Left ventricle myocardium inferior (tissue), 1 donor: Measurements from ENCODE around the gene NRXN3. TPM values are rescaled to one million over a fixed set of nuclear protein-coding genes. Genes with fewer than 3 reads are reported as not detected.

Experiments used
- DNase-seq: peaks from one replicate; pipeline ENCODE4 v3.0.0-alpha.2; 2020
- H3K27ac ChIP-seq: fragments of 200-600 bp; replicated peaks from 2 replicates; pipeline ENCODE4 v1.8.0; 2021
- H3K27me3 ChIP-seq: fragments of 200-600 bp; 2 replicates; pipeline ENCODE4 v1.8.0; 2021; ENCODE audit warnings: low read depth
- H3K36me3 ChIP-seq: fragments of 200-600 bp; 2 replicates; pipeline ENCODE4 v1.8.0; 2021
- H3K4me1 ChIP-seq: fragments of 200-600 bp; 2 replicates; pipeline ENCODE4 v1.8.0; 2021
- H3K4me3 ChIP-seq: fragments of 200-600 bp; 2 replicates; pipeline ENCODE4 v1.8.0; 2021; ENCODE audit warnings: mild to moderate bottlenecking, moderate library complexity
- H3K9me3 ChIP-seq: fragments of 200-600 bp; replicated peaks from 2 replicates; pipeline ENCODE4 v1.8.0; 2021
- intact Hi-C: fragments of 100-400 bp; cut with micrococcal nuclease; formaldehyde crosslinking; loops from one replicate; pipeline ENCODE4 v1.11.0; 2022
- total RNA-seq: library from RNA; stranded (reverse); fragmentation: NEBNext Ultra II Directional; extraction: Animal tissue kit (Norgen Biotek cat#: 25700); gene quantifications from one replicate; pipeline ENCODE4 v1.2.1, GENCODE V29; 2021
- TF ChIP-seq, protein P1 (sequence below): fragments of 200-600 bp; IDR thresholded peaks from 2 replicates; pipeline ENCODE4 v1.8.0; 2021; ENCODE audit warnings: antibody characterized with exemption, mild to moderate bottlenecking, borderline replicate concordance
- donor health status: DM: no; HTN: yes; CAD: no; lungs with severe emphysema.

NRXN3 gene
- total RNA-seq, 1 donor from 2014 or later: 1.2 TPM

DNA sequence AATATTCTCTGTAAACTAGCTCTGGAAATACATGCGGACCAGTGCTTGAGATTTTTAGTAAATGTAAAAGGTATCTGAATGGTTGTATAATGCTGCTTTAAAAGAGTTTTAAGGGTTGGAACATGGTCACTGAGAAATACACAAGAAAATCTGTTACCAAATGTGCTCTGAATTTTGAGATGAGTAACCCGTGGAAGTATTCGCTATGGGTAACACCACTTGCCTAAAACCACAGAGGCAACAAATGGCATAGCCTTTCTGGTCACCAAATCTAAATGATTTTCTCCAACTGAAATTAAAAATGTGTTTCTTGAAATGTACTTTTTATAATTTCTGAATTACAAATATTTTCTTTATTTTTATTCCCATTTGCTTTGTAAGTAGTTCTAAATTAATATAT, 1295.5 kb downstream of the NRXN3 start:
- Histone ChIP-seq H3K27me3 (no peaks in the 10 kb centered on the region), H3K27ac (no peak overlapping the region), H3K4me3 (no peak overlapping the region), H3K4me1 (no peaks in the 10 kb centered on the region), H3K9me3 (no peaks in the 10 kb centered on the region), H3K36me3 (no peaks in the 10 kb centered on the region)
- intact Hi-C loops: no loop called here
- TF ChIP-seq, protein P1, sequence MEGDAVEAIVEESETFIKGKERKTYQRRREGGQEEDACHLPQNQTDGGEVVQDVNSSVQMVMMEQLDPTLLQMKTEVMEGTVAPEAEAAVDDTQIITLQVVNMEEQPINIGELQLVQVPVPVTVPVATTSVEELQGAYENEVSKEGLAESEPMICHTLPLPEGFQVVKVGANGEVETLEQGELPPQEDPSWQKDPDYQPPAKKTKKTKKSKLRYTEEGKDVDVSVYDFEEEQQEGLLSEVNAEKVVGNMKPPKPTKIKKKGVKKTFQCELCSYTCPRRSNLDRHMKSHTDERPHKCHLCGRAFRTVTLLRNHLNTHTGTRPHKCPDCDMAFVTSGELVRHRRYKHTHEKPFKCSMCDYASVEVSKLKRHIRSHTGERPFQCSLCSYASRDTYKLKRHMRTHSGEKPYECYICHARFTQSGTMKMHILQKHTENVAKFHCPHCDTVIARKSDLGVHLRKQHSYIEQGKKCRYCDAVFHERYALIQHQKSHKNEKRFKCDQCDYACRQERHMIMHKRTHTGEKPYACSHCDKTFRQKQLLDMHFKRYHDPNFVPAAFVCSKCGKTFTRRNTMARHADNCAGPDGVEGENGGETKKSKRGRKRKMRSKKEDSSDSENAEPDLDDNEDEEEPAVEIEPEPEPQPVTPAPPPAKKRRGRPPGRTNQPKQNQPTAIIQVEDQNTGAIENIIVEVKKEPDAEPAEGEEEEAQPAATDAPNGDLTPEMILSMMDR: no peak
- no peak for DNase-seq

DNA sequence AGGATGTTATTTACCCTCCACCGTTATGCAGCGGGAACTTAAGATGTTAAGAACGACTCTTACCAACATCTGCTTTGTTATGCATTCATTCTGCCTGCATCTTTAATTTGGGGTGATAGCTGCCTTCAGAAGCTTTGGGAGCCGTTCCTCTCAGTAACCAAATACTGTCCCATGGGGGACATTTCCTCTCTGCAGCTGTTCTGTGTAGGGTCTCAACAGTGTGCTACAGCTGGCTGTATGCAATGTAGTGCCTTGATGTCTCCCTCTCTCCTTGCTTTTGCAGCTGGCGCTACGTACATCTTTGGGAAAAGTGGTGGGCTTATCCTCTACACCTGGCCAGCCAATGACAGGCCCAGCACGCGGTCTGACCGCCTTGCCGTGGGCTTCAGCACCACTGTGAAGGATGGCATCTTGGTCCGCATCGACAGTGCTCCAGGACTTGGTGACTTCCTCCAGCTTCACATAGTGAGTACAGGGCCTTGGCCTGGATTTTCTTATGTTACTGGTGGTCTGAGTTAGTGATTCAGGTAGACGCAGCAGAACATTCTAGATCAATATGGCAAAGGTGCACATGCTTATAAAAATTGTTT, 1296.9 kb downstream of the NRXN3 start:
- H3K27me3 ChIP-seq: no peaks in the 10 kb centered on the region
- intact Hi-C loops: no loop called here
- H3K4me1 ChIP-seq: no peaks in the 10 kb centered on the region
- DNase-seq: no peak
- H3K4me3 ChIP-seq: no peak overlapping the region
- TF ChIP-seq, protein P1: no peak
- no peak overlapping the region for H3K27ac ChIP-seq
- no peaks in the 10 kb centered on the region for H3K36me3 ChIP-seq
- no peaks in the 10 kb centered on the region for H3K9me3 ChIP-seq

DNA sequence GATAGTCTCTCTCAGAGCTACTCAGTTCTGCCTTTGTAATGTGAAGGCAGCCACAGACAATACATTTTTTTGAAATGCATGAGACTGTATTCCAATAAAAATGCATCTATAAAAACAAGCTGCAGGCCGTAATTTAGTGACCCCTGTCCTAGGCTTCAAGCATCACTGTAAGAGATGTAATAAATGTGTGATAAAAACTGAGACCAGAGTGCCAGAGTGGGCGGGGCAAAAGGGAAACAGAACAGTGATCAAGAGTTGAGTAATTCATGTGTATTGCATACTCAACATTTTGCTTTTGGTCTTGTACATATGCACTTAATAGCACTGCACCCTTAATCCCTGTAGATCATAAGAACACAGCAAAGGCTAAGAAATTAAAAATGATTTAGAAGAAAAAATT, 1297.7 kb downstream of the NRXN3 start:
- Histone ChIP-seq H3K27ac (no peak overlapping the region), H3K9me3 (no peaks in the 10 kb centered on the region), H3K4me1 (no peaks in the 10 kb centered on the region), H3K36me3 (no peaks in the 10 kb centered on the region), H3K4me3 (no peak overlapping the region), H3K27me3 (no peaks in the 10 kb centered on the region)
- intact Hi-C loops: no loop called here
- TF ChIP-seq, protein P1: no peak
- no peak for DNase-seq

DNA sequence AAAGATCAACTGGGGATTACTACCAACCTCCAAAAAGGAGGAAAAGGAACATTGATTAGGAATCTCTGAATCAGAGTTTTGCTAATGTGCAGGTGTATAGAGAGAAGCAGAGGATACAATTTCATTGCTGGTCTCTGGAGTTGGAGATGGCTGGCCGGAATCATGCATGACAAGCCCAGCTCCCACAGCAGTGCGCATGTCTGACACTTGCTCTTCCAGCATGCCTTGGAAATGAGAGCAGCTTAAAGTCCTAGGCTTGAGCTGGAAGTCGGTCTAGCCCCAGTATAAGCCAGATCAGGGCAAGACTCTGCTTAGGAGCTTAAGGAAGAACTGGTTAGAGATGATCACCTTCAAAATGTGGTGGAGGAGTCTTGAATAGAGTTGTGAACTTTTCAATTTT, 1298.3 kb downstream of the NRXN3 start:
- TF ChIP-seq, protein P1: no peak
- intact Hi-C loops: no loop called here

DNA sequence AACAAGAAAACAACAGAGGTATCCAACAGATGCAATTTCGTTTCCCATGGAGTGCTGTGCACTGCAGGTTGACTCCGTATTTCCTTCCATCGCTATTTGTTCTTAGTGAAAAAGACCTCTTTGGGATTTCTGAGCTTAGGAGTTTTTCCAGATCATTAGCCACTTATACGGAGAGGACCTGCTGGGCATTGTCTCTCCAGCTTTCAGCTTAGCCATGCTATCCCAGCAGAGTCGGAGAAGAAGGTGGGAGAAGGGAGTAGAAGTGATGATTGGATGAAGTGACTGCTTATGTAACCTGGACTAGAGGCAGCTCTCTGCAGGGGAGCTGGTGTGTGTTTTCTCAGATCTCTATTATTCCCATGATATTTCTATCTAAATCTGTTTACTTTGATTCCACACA, 1303.5 kb downstream of the NRXN3 start:
- no peaks in the 10 kb centered on the region for H3K27me3 ChIP-seq
- H3K27ac ChIP-seq: no peak overlapping the region
- DNase-seq: no peak
- H3K36me3 ChIP-seq: no peaks in the 10 kb centered on the region
- intact Hi-C loops: no loop called here
- H3K9me3 ChIP-seq: no peaks in the 10 kb centered on the region
- TF ChIP-seq, protein P1: no peak
- H3K4me3 ChIP-seq: no peak overlapping the region
- H3K4me1 ChIP-seq: no peaks in the 10 kb centered on the region

More for the DNA sequence above, 1298.3 kb downstream of the NRXN3 start:
- no peak for DNase-seq
- Histone ChIP-seq H3K27me3 (no peaks in the 10 kb centered on the region), H3K9me3 (no peaks in the 10 kb centered on the region), H3K4me3 (no peak overlapping the region), H3K36me3 (no peaks in the 10 kb centered on the region), H3K27ac (no peak overlapping the region), H3K4me1 (no peaks in the 10 kb centered on the region)
